ENCODE measurements around the gene NAALADL2.

Gene NAALADL2

DNA sequence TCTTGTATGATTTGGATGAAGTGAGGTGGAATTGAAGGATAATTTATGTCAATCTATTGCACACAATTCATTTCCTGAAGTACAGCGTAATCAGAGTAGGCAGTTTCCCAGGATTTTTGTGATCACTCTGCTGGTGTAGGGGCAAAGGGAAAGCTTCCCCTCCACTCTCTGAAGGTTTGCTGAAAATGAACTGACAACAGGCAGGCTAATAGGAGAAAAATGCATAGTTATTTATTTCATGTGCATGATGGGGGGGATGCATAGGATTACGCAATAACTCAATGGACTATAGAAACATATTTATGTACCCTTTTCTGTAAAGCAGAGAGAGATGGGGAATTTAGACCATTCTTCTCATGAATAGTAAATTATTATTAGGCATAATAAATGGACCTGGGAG is 872.9 kb downstream of the NAALADL2 start:
- TF ChIP-seq, protein P1, sequence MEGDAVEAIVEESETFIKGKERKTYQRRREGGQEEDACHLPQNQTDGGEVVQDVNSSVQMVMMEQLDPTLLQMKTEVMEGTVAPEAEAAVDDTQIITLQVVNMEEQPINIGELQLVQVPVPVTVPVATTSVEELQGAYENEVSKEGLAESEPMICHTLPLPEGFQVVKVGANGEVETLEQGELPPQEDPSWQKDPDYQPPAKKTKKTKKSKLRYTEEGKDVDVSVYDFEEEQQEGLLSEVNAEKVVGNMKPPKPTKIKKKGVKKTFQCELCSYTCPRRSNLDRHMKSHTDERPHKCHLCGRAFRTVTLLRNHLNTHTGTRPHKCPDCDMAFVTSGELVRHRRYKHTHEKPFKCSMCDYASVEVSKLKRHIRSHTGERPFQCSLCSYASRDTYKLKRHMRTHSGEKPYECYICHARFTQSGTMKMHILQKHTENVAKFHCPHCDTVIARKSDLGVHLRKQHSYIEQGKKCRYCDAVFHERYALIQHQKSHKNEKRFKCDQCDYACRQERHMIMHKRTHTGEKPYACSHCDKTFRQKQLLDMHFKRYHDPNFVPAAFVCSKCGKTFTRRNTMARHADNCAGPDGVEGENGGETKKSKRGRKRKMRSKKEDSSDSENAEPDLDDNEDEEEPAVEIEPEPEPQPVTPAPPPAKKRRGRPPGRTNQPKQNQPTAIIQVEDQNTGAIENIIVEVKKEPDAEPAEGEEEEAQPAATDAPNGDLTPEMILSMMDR (IDR thresholded peaks at IDR 0.05; ENCODE audit: insufficient read depth, low read depth, low read length, missing control alignments) = no peak
- DNase-seq (ENCODE audit: low read depth) = no peak
- no peak overlapping the region for H3K4me3 ChIP-seq (ENCODE audit: low read depth, low read length)

DNA sequence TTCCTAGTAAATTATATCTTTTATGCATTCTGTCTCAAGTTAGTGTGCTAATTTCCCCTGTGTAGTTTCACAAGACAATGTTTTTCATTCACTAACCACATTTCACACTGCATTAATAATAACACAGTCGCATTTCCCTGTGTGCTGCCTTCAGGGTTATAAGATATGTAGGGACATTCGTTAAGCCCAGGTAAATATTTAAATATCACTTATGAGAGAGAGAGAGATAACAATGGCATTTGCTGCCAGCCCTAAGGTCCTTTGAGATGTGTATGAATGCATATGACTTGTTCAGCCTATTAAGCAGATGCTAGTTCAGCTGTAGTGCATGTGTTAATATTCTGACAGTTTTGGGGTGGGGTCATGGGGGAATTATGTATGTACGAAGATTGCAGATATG is 876.7 kb downstream of the NAALADL2 start:
- no peak overlapping the region for H3K4me3 ChIP-seq (ENCODE audit: low read depth, low read length)
- DNase-seq (ENCODE audit: low read depth) = no peak
- TF ChIP-seq, protein P1 (IDR thresholded peaks at IDR 0.05; ENCODE audit: insufficient read depth, low read depth, low read length, missing control alignments) = no peak

DNA sequence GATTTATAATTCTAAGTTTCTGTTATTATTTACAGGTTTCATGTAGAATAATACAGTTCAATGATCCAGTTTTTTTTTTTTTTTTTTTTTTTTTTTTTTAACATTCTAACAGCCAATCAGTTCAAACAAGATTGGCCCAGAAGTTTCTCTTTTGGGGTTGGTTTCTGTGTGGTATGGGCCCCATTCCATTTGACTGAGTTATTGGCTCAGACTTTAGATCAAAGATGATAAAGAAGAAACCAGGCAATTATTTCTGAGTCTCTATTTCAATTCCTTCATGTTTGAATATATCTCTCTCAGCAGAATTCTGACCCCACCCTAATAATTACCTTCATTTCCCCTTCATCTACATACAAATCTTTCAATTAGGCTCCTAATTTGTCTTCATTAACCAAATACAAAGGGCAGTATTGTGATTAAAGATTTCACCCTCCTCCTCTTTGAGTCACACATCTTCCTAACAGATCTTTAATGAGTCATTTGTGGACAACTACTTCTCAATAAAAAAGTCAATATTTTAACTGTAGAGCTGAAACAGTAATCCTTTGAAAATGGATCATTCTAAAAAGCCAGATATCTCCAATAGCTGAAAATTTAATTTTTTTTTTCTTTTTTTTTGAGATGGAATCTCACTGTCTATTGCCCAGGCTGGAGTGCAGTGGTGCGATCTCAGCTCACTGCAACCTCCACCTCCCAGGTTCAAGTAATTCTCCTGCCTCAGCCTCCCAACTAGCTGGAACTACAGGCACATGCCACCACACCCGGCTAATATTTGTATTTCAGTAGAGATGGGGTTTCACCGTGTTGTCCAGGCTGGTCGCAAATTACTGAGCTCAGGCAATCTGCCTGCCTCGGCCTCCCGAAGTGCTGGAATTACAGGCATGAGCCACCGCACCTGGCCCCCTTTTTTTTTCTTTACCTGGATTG is 878.8 kb downstream of the NAALADL2 start:
- no peak overlapping the region for H3K4me3 ChIP-seq (ENCODE audit: low read depth, low read length)
- TF ChIP-seq, protein P1 (IDR thresholded peaks at IDR 0.05; ENCODE audit: insufficient read depth, low read depth, low read length, missing control alignments) = no peak
- DNase-seq (ENCODE audit: low read depth) = no peak

DNA sequence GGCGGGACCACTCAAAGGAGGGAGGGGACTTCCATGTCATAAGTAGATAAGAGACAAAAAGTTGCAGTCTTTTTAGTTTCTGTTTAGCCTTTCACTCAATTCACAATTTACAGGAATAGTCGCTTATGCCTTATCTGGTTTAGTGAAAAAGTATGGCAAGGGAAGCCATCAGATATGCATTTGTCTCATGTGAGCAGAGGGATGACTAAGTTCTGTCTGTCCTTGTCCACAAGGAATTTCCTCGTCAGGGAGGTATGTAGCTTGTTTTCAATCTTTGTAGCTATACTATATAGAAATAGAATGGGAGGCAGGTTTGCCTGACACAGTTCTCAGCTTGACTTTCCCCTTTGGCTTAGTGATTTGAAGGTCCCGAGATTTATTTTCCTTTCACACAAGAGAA is 882.8 kb downstream of the NAALADL2 start:
- no peak for DNase-seq (ENCODE audit: low read depth)
- TF ChIP-seq, protein P1 (IDR thresholded peaks at IDR 0.05; ENCODE audit: insufficient read depth, low read depth, low read length, missing control alignments) = no peak
- no peak overlapping the region for H3K4me3 ChIP-seq (ENCODE audit: low read depth, low read length)

DNA sequence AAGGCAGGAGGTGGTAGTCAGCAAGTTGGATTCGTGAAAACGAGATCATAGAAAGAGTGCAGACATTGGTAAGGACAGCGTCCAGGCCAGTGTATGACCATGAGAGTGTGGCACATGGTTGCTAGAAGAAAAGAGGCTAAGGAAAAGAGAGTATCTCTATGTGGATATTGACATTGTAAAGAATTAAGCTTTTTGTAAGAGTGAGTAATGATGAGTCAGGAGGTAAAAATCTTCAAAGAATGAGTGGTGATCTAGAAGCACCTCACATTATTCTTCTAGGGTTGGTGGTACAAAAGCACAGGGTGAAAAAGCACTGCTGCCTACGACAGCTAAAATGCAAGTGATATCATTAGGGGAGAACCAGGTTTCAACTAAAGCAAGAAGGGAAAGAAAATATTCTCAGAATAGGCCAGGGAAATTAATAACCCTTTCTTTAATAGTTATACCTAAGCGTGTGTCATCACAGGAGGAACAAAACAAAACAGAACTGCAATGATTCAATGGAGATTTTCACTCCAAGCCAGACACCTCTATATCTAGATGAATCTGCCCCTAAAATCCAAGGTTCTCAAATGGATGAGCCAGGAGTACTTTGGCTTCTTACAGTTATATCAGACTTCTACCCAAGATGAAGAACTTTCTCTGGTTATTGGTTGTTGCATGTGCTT is 884.7 kb downstream of the NAALADL2 start:
- DNase-seq (ENCODE audit: low read depth) = no peak
- H3K4me3 ChIP-seq (ENCODE audit: low read depth, low read length) = no peak overlapping the region
- TF ChIP-seq, protein P1 (IDR thresholded peaks at IDR 0.05; ENCODE audit: insufficient read depth, low read depth, low read length, missing control alignments) = no peak

DNA sequence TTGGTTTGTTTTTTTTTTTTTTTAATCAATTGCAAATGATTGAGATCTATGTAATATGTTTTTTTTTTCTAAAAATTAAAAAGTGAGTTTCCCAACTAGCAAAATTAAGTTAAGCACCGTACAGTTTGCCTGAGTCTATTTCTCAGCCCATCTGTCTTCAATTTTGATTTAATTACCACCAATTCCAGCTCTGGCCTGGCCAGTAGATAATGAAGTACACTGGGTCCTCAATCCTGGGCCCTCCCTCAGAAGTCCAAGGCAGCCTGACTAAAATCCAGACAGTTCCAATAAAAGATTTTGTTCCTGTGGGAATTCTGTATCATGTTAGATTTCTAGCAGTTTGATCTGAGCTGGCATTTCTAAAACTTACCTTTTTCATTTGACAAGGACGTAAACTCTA is 887.2 kb downstream of the NAALADL2 start:
- no peak overlapping the region for H3K4me3 ChIP-seq (ENCODE audit: low read depth, low read length)
- TF ChIP-seq, protein P1 (IDR thresholded peaks at IDR 0.05; ENCODE audit: insufficient read depth, low read depth, low read length, missing control alignments) = no peak
- DNase-seq (ENCODE audit: low read depth) = no peak

Measured in GM12865 (cell line).